HepG2 (cell line): ENCODE results near the gene CORO7. TPM values are rescaled to one million over a fixed set of nuclear protein-coding genes. Genes with fewer than 3 reads are reported as not detected.
A peak's percentile ranks its signal among the peaks of the same experiment; 100 is the strongest.

ENCODE experiments used
- ATAC-seq: fragments of 200-7000 bp; cut with Tn5 transposase; 3 replicates; pipeline ENCODE4 v1.9.1; 2020; ENCODE audit warnings: mild to moderate bottlenecking, moderate library complexity
- BruUV-seq: library from RNA; stranded (reverse); fragments of 400-500 nt; replicated peaks from 2 replicates; lab custom pipeline; 2021; lab: Mats Ljungman, UMichigan
- CTCF ChIA-PET: fragments of 300-600 bp; formaldehyde crosslinking; extraction: SDS; loops from one replicate; lab custom pipeline; 2021; ENCODE audit warnings: low total read pairs, inconsistent platforms, low intra/inter-chr PET ratio; lab: Yijun Ruan, JAX
- POLR2A ChIA-PET: fragments of 350-600 bp; sonication (Branson Sonifier 250); formaldehyde crosslinking; loops from one replicate; lab custom pipeline; 2020; ENCODE audit warnings: antibody characterized with exemption, inconsistent platforms; lab: Yijun Ruan, JAX
- DNase-seq: peaks from one replicate; pipeline ENCODE4 v3.0.0-alpha.2; 2015; ENCODE audit warnings: low spot score
- FAIRE-seq: peaks from 3 replicates; lab custom pipeline; 2011; peaks lifted over from hg19 to GRCh38; lab: Jason Lieb, UNC
- H2AFZ ChIP-seq: one replicate; pipeline ENCODE4 v1.6.1; 2011; ENCODE audit warnings: low read length, inconsistent platforms
- H3K27ac ChIP-seq: fragments of 300-600 bp; 3 replicates; pipeline ENCODE4 v1.8.0; 2011; ENCODE audit warnings: mixed run types, mild to moderate bottlenecking, mixed read lengths, low read length, inconsistent platforms; ENCODE audit not compliant: insufficient read depth; ENCODE audit errors: extremely low read length
- H3K27me3 ChIP-seq, 2 experiments: fragments of 200-600 bp in 1 of 2; 2 replicates in 1 of 2; 3 replicates in 1 of 2; pipeline versions ENCODE4 v1.6.0 to v1.8.0; 2011; ENCODE audit warnings: low read length in 2 of 2, mild to moderate bottlenecking in 2 of 2, moderate library complexity in 2 of 2, inconsistent platforms in 1 of 2; ENCODE audit not compliant: insufficient read depth in 2 of 2, control insufficient read depth in 1 of 2
- H3K36me3 ChIP-seq, 2 experiments: fragments of 200-600 bp in 1 of 2; replicated peaks in 1 of 2; 2 replicates in 1 of 2; 3 replicates in 1 of 2; pipeline versions ENCODE4 v1.5.1 to v1.8.0; 2011; ENCODE audit warnings: low read length in 2 of 2, inconsistent platforms in 1 of 2; ENCODE audit not compliant: insufficient read depth in 2 of 2, control insufficient read depth in 1 of 2
- H3K4me1 ChIP-seq: 2 replicates; pipeline ENCODE4 v1.5.1; 2012; ENCODE audit warnings: low read length, inconsistent platforms; ENCODE audit not compliant: insufficient read depth
- H3K4me2 ChIP-seq: 2 replicates; pipeline ENCODE4 v1.6.0; 2011; ENCODE audit warnings: low read depth, low read length, inconsistent platforms
- H3K4me3 ChIP-seq, 3 experiments: fragments of 200-600 bp in 1 of 3; sonication (generic), shearing (Covaris generic) in 1 of 3; replicated peaks in 1 of 3; 2 replicates each; pipeline ENCODE4 v1.5.1; 2011 to 2016; ENCODE audit warnings: low read length in 3 of 3, inconsistent platforms in 2 of 3, low read depth in 2 of 3, mild to moderate bottlenecking in 2 of 3, control low read depth in 1 of 3, mixed read lengths in 1 of 3; ENCODE audit not compliant: insufficient read depth in 1 of 3
- H3K79me2 ChIP-seq: one replicate; pipeline ENCODE4 v1.6.1; 2011; ENCODE audit warnings: low read length, inconsistent platforms; ENCODE audit not compliant: insufficient read depth
- H3K9ac ChIP-seq: 2 replicates; pipeline ENCODE4 v1.6.0; 2011; ENCODE audit warnings: mild to moderate bottlenecking, low read depth, low read length, inconsistent platforms; ENCODE audit not compliant: insufficient read depth
- H3K9me3 ChIP-seq: 2 replicates; pipeline ENCODE4 v1.5.1; 2012; ENCODE audit warnings: mild to moderate bottlenecking, low read length
- H4K20me1 ChIP-seq: 2 replicates; pipeline ENCODE4 v1.6.0; 2011; ENCODE audit warnings: inconsistent platforms, mild to moderate bottlenecking, low read length, moderate library complexity; ENCODE audit not compliant: insufficient read depth
- AHR ChIP-seq: IDR thresholded peaks from 2 replicates; pipeline ENCODE4 v1.6.1; 2018; ENCODE audit warnings: missing genetic modification reagents, missing compliant biosample characterization
- ATF3 ChIP-seq: sonication (generic); formaldehyde crosslinking; IDR thresholded peaks from 2 replicates; pipeline ENCODE4 v1.4.0; 2020; ENCODE audit warnings: missing genetic modification reagents
- FOSL1 ChIP-seq: sonication (generic); formaldehyde crosslinking; IDR thresholded peaks from 2 replicates; pipeline ENCODE4 v1.9.0; 2021; ENCODE audit warnings: missing genetic modification reagents, borderline replicate concordance
- HDAC1 ChIP-seq: sonication (generic); formaldehyde crosslinking; IDR thresholded peaks from 2 replicates; pipeline ENCODE4 v1.5.1; 2020; ENCODE audit warnings: mild to moderate bottlenecking, missing genetic modification reagents
- HES4 ChIP-seq: sonication (generic); formaldehyde crosslinking; IDR thresholded peaks from 2 replicates; pipeline ENCODE4 v1.9.0; 2021; ENCODE audit warnings: mild to moderate bottlenecking, missing genetic modification reagents, borderline replicate concordance
- HOXA5 ChIP-seq: sonication (generic); formaldehyde crosslinking; IDR thresholded peaks from 2 replicates; pipeline ENCODE4 v1.4.0; 2020; ENCODE audit warnings: missing genetic modification reagents
- MNT ChIP-seq: fragments of 450-650 bp; IDR thresholded peaks from 2 replicates; pipeline ENCODE4 v1.6.1; 2016
- MXD3 ChIP-seq: IDR thresholded peaks from 2 replicates; pipeline ENCODE4 v1.6.1; 2016; ENCODE audit warnings: mild to moderate bottlenecking, missing biosample characterization, missing genetic modification reagents
- NFIC ChIP-seq: IDR thresholded peaks from 2 replicates; pipeline ENCODE4 v1.6.1; 2012; ENCODE audit warnings: mild to moderate bottlenecking, low read length, inconsistent platforms
- POLR2AphosphoS2 ChIP-seq: IDR thresholded peaks from 2 replicates; pipeline ENCODE4 v1.6.1; 2011; ENCODE audit warnings: low read depth, low read length, improper control_type of control experiment
- TEAD2 ChIP-seq: sonication (generic); formaldehyde crosslinking; IDR thresholded peaks from 2 replicates; pipeline ENCODE4 v1.9.0; 2021; ENCODE audit warnings: missing genetic modification reagents
- TGIF2 ChIP-seq: IDR thresholded peaks from 2 replicates; pipeline ENCODE4 v1.6.1; 2016; ENCODE audit warnings: control low read depth, missing compliant biosample characterization
- XRCC5 ChIP-seq: fragments of 200-400 bp; formaldehyde crosslinking; optimal IDR thresholded peaks from 2 replicates; pipeline ENCODE3; 2017; ENCODE audit warnings: mild to moderate bottlenecking, low read length
- ZMYM2 ChIP-seq: sonication (generic); formaldehyde crosslinking; IDR thresholded peaks from 2 replicates; pipeline ENCODE4 v1.8.0; 2022; ENCODE audit warnings: mild to moderate bottlenecking, missing genetic modification reagents
- ZNF24 ChIP-seq: fragments of 450-650 bp; IDR thresholded peaks from 2 replicates; pipeline ENCODE4 v1.6.1; 2017; ENCODE audit warnings: antibody characterized with exemption, mild to moderate bottlenecking
- ZNF543 ChIP-seq: sonication (generic); formaldehyde crosslinking; IDR thresholded peaks from 2 replicates; pipeline ENCODE4 v1.4.0; 2020; ENCODE audit warnings: mild to moderate bottlenecking, missing genetic modification reagents
- ZNF558 ChIP-seq: sonication (generic); formaldehyde crosslinking; IDR thresholded peaks from 2 replicates; pipeline ENCODE4 v1.9.0; 2022; ENCODE audit warnings: mild to moderate bottlenecking, missing genetic modification reagents, borderline replicate concordance
- ZNF605 ChIP-seq: sonication (generic); formaldehyde crosslinking; IDR thresholded peaks from 2 replicates; pipeline ENCODE4 v1.8.0; 2022; ENCODE audit warnings: mild to moderate bottlenecking, missing genetic modification reagents
- ZNF614 ChIP-seq: IDR thresholded peaks from 2 replicates; pipeline ENCODE4 v1.6.1; 2018; ENCODE audit warnings: missing biosample characterization, missing genetic modification reagents, inconsistent platforms, borderline replicate concordance
- ZNF639 ChIP-seq: conservative IDR thresholded peaks from 2 replicates; pipeline ENCODE4 v1.6.1; 2018; ENCODE audit warnings: missing genetic modification reagents
- ZNF737 ChIP-seq: sonication (generic); formaldehyde crosslinking; IDR thresholded peaks from 2 replicates; pipeline ENCODE4 v1.5.0; 2020; ENCODE audit warnings: missing genetic modification reagents, mild to moderate bottlenecking, borderline replicate concordance
- ZNF776 ChIP-seq: sonication (generic); formaldehyde crosslinking; IDR thresholded peaks from 2 replicates; pipeline ENCODE4 v1.4.0; 2020; ENCODE audit warnings: mild to moderate bottlenecking, missing genetic modification reagents
- ZNF878 ChIP-seq: sonication (generic); formaldehyde crosslinking; IDR thresholded peaks from 2 replicates; pipeline ENCODE4 v1.8.1; 2023; ENCODE audit warnings: mild to moderate bottlenecking, missing genetic modification reagents, moderate library complexity
- WGBS: methylation state at CpG from one replicate; pipeline ENCODE4 v1.1.6; 2017; ENCODE audit warnings: low lambda C conversion rate; 5-methylcytosine and 5-hydroxymethylcytosine counted together
- in situ Hi-C: cut with HindIII; loops from 2 replicates; pipeline ENCODE4 v1.10.0; 2017; ENCODE audit warnings: low pct_unique_long_range_greater_than_20kb; ENCODE audit not compliant: extremely low pct_ligation_motif_present
- intact Hi-C: fragments of 100-400 bp; cut with micrococcal nuclease; formaldehyde crosslinking; loops from one replicate; pipeline ENCODE4 v1.10.0; 2022; ENCODE audit not compliant: unreplicated experiment
- polyA plus RNA-seq, 8 experiments: library from polyadenylated mRNA; depleted of rRNA in 3 of 8; stranded (reverse) in 7 of 8; unstranded in 1 of 8; fragments of >200 nt; fragmentation: Illumina TruSeq in 4 of 8; extraction: Trizol in 4 of 8; gene quantifications; 2 replicates each; pipeline versions ENCODE4 v1.2.1 to v1.2.3, GENCODE V29; 2011 to 2016; ENCODE audit warnings: low read depth in 4 of 8, missing spikeins in 1 of 8, mixed read lengths in 1 of 8; ENCODE audit not compliant: insufficient read depth in 1 of 8
- total RNA-seq, 5 experiments: library from RNA; depleted of rRNA; stranded (reverse); fragments of >200 nt; fragmentation: Illumina TruSeq; extraction: Trizol; gene quantifications; 2 replicates each; pipeline ENCODE4 v1.2.3, GENCODE V29; 2016; ENCODE audit warnings: low read depth in 1 of 5

CORO7 gene
- total and polyA plus RNA-seq, 2 of the 13 experiments (the other 11 are each of a cell fraction or from before 2014, with no cell fraction given) = 9.9 to 14.3 TPM

- H3K79me2 ChIP-seq = peaks cover 40% of the 10 kb centered on the region
- no peak within 1 kb of the TSS for H2AFZ ChIP-seq
- peak within 1 kb of the TSS; percentile 86 for H3K4me2 ChIP-seq
- FAIRE-seq (peak; percentile 68), DNase-seq (peak; percentile 59), ATAC-seq (peak; percentile 34)
- intact Hi-C loops (no loop called here), in situ Hi-C loops (no loop called here)
- CTCF ChIA-PET = no interaction called here
- WGBS = 0% methylated on average over 4 of the region's 50 CpGs
- H3K27ac ChIP-seq = peak within 1 kb of the TSS; percentile 83
- peaks cover 88% of the 10 kb centered on the region for H3K4me1 ChIP-seq
- H4K20me1 ChIP-seq = peaks cover 28% of the 10 kb centered on the region
- POLR2A ChIA-PET = interaction anchor here (0.9 to 3.5 kb wide), 15 partner anchors 9 to 245 kb away, joined by 3 to 36 read pairs (median 4); partner anchors contain the start of gene PAM16
- peak within 1 kb of the TSS; percentile 76 to 92 (median 82) for H3K4me3 ChIP-seq
- peak within 1 kb of the TSS; percentile 78 for H3K9ac ChIP-seq
- no peaks in the 10 kb centered on the region for H3K9me3 ChIP-seq
- BruUV-seq = no TSS peak
- H3K27me3 ChIP-seq = no peaks in the 10 kb centered on the region
- H3K36me3 ChIP-seq = 0 out of 5 replicates have a peak, but pooled peaks cover 0 to 2% of the 10 kb centered on the region in 2 experiments
- TF ChIP-seq POLR2AphosphoS2 (no peak), ZNF878 (0 out of 2 replicates have a peak, but pooled peaks have one; percentile 21), ZNF737 (CRISPR knock-in tag) (no peak), TEAD2 (CRISPR knock-in tag) (no peak), ZNF543 (peak; percentile 39; the same call in 1 of the 2 replicates), MXD3 (CRISPR knock-in tag) (peak; percentile 87; the same call in 1 of the 2 replicates), ZNF605 (CRISPR knock-in tag) (0 out of 2 replicates have a peak, but pooled peaks have one; percentile 33), HOXA5 (CRISPR knock-in tag) (peak; percentile 84; the same call in 1 of the 2 replicates), ZNF614 (CRISPR knock-in tag) (peak; percentile 16; the same call in 1 of the 2 replicates), HDAC1 (CRISPR knock-in tag) (peak; percentile 46), FOSL1 (CRISPR knock-in tag) (no peak), ZNF24 (no peak), ZNF558 (peak; percentile 49; the same call in 1 of the 2 replicates), ZNF776 (peak; percentile 83; the same call in 1 of the 2 replicates), TGIF2 (no peak), MNT (peak; percentile 47; the same call in 1 of the 2 replicates), XRCC5 (no peak), ATF3 (CRISPR knock-in tag) (0 out of 2 replicates have a peak, but pooled peaks have one; percentile 28), ZMYM2 (no peak), ZNF639 (CRISPR knock-in tag) (no peak), AHR (CRISPR knock-in tag) (0 out of 2 replicates have a peak, but pooled peaks have one; percentile 3), NFIC (no peak), HES4 (CRISPR knock-in tag) (0 out of 2 replicates have a peak, but pooled peaks have one; percentile 30)
These were observed 44.9 kb downstream of the CORO7 start, which contains the start of gene VASN for GRCh38 chr16:4371357-4372000. Gene VASN (plus strand): TSS chr16:4371848. CDS start chr16:4380878, 9,030 bp downstream.
